ENCODE results near the gene PFDN4. TPM values are rescaled to one million over a fixed set of nuclear protein-coding genes. Genes with fewer than 3 reads are reported as not detected.

PFDN4 gene
- polyA plus RNA-seq, 1 experiment: 104 TPM

DNA sequence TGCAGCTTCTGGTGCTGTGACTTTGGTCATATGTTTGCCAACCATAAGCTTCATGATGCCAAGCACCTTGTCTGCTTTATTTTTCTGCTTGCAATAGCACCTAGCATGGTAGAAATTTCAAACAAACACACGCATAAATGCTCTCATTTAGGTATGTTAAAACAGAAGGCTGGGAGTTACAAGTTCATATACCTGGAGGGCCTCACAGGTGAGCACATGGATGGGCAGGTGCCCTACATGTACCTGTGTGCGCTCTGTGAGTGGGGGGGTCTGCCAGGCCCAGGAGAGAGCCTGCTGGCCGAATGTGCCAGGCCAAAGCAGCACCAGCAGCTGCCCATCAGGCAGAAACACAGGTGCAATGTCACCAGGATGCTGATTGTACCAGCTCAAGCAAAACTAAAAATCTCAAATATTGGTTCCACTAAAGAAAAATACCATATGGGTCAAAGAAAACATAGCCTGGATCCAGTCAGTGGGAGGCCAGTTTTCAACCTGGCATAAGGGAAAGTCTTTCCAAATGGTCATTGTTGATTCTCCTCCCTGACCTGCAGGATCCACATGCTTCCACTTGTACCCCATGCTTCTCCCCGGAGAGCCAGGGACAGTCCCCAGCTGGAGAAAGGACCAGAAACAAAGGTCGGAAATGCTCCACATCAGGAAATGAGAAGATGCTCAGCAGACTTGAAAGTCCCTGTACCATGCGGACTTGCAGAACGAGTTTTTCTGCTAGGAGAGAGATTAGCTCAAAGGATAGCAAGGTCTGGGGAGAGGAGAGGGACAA is 7.2 kb upstream of the PFDN4 start:
- no peak for DNase-seq (ENCODE audit: low read depth, low spot score)
- H3K4me3 ChIP-seq (ENCODE audit: low read depth, low read length): no peak overlapping the region
- TF ChIP-seq, protein P1, sequence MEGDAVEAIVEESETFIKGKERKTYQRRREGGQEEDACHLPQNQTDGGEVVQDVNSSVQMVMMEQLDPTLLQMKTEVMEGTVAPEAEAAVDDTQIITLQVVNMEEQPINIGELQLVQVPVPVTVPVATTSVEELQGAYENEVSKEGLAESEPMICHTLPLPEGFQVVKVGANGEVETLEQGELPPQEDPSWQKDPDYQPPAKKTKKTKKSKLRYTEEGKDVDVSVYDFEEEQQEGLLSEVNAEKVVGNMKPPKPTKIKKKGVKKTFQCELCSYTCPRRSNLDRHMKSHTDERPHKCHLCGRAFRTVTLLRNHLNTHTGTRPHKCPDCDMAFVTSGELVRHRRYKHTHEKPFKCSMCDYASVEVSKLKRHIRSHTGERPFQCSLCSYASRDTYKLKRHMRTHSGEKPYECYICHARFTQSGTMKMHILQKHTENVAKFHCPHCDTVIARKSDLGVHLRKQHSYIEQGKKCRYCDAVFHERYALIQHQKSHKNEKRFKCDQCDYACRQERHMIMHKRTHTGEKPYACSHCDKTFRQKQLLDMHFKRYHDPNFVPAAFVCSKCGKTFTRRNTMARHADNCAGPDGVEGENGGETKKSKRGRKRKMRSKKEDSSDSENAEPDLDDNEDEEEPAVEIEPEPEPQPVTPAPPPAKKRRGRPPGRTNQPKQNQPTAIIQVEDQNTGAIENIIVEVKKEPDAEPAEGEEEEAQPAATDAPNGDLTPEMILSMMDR (IDR thresholded peaks at IDR 0.05; ENCODE audit: low read depth, low read length): no peak
- H3K27me3 ChIP-seq (ENCODE audit: control insufficient read depth, insufficient read depth, low read length): peaks cover 12% of the 10 kb centered on the region
- POLR2A ChIA-PET: no interaction called here
- H3K27ac ChIP-seq (ENCODE audit: low read depth, low read length): no peak overlapping the region
- CTCF ChIA-PET: interaction anchor here (0.7 to 17.6 kb wide), 28 partner anchors 8 to 1891 kb away, joined by 3 to 951 read pairs (median 5); partner anchors contain the start of gene PFDN4
- H3K9me3 ChIP-seq (ENCODE audit: control insufficient read depth, insufficient read depth, low read length): no peaks in the 10 kb centered on the region

DNA sequence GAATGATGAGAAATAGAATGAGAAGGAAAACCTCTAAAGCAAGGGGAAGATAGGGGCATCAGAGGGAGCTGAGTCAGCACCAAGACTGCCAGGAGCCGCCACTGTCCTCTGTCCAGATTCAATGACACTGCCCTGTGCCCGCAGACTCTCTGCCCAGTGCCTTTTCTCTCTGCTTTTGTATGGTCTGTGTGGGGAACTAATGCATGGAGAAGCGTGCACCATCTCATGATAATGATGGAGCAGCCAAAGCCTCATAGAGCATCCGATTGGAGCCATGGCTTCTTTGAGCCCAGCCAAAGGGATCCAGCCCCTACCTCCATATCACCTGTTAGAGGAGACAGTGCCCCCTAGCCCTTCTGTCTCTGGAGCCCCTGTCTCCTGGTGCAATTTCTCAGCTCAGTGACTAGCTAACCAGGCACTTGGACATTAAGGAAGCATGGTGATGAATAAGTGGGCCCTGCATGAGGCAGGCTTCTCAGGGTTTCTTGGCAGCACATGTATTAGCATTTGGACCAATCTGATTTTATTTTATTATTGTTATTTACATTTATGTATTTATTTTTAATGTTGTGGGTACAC is 6.5 kb upstream of the PFDN4 start:
- TF ChIP-seq, protein P1 (IDR thresholded peaks at IDR 0.05; ENCODE audit: low read depth, low read length): no peak
- H3K27me3 ChIP-seq (ENCODE audit: control insufficient read depth, insufficient read depth, low read length): peaks cover 12% of the 10 kb centered on the region
- no peak overlapping the region for H3K4me3 ChIP-seq (ENCODE audit: low read depth, low read length)
- no peaks in the 10 kb centered on the region for H3K9me3 ChIP-seq (ENCODE audit: control insufficient read depth, insufficient read depth, low read length)
- ChIA-PET CTCF (interaction anchor here (1.1 to 17.6 kb wide), 3 partner anchors 12 to 102 kb away, joined by 3 to 951 read pairs (median 18); no protein-coding TSS in a partner anchor), POLR2A (no interaction called here)
- no peak for DNase-seq (ENCODE audit: low read depth, low spot score)
- no peak overlapping the region for H3K27ac ChIP-seq (ENCODE audit: low read depth, low read length)

GRCh38 chr20:54203281-54203680 is 4.6 kb upstream of the PFDN4 start:
- no peaks in the 10 kb centered on the region for H3K9me3 ChIP-seq (ENCODE audit: control insufficient read depth, insufficient read depth, low read length)
- TF ChIP-seq, protein P1 (IDR thresholded peaks at IDR 0.05; ENCODE audit: low read depth, low read length): no peak
- no peak overlapping the region for H3K27ac ChIP-seq (ENCODE audit: low read depth, low read length)
- POLR2A ChIA-PET: no interaction called here
- CTCF ChIA-PET: interaction anchor here (17.6 kb wide), 1 partner anchor 103 kb away, joined by 951 read pairs; no protein-coding TSS in a partner anchor
- peaks cover 12% of the 10 kb centered on the region for H3K27me3 ChIP-seq (ENCODE audit: control insufficient read depth, insufficient read depth, low read length)
- no peak overlapping the region for H3K4me3 ChIP-seq (ENCODE audit: low read depth, low read length)
- DNase-seq (ENCODE audit: low read depth, low spot score): no peak

- Histone ChIP-seq H3K9me3 (ENCODE audit: control insufficient read depth, insufficient read depth, low read length) (no peaks in the 10 kb centered on the region), H3K27ac (ENCODE audit: low read depth, low read length) (no peak overlapping the region), H3K27me3 (ENCODE audit: control insufficient read depth, insufficient read depth, low read length) (peaks cover 12% of the 10 kb centered on the region), H3K4me3 (ENCODE audit: low read depth, low read length) (no peak overlapping the region)
- CTCF ChIA-PET: interaction anchor here (1.4 to 17.6 kb wide), 2 partner anchors 9 to 104 kb away, joined by 6 to 951 read pairs; no protein-coding TSS in a partner anchor
- POLR2A ChIA-PET: no interaction called here
- TF ChIP-seq, protein P1 (IDR thresholded peaks at IDR 0.05; ENCODE audit: low read depth, low read length): no peak
- DNase-seq (ENCODE audit: low read depth, low spot score): no peak
Observed at GRCh38 chr20:54204063-54204462, 3.8 kb upstream of the PFDN4 start.

DNA sequence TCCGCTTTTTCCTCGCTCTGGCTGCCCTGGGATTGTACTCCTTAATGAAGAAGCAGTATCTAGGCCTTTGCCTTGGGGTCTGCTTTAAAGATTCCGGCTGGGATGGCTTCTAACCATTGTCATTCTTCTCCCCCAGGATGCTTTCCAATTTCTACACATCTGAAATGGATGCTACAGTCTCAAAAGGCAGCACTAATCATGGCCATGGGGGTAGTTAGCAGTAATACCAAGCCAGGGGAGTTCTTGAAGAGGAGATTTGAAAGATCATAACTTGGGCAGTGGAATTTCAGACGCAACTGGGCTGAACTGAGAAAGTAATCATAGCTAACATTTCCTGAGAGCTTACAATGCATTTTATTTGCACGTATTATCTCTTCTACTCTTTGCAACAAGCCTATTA is 3.4 kb upstream of the PFDN4 start:
- peaks cover 12% of the 10 kb centered on the region for H3K27me3 ChIP-seq (ENCODE audit: control insufficient read depth, insufficient read depth, low read length)
- CTCF ChIA-PET: interaction anchor here (0.9 to 17.6 kb wide), 3 partner anchors 9 to 105 kb away, joined by 4 to 951 read pairs (median 6); no protein-coding TSS in a partner anchor
- H3K27ac ChIP-seq (ENCODE audit: low read depth, low read length): no peak overlapping the region
- POLR2A ChIA-PET: no interaction called here
- no peaks in the 10 kb centered on the region for H3K9me3 ChIP-seq (ENCODE audit: control insufficient read depth, insufficient read depth, low read length)
- DNase-seq (ENCODE audit: low read depth, low spot score): no peak
- TF ChIP-seq, protein P1 (IDR thresholded peaks at IDR 0.05; ENCODE audit: low read depth, low read length): no peak
- H3K4me3 ChIP-seq (ENCODE audit: low read depth, low read length): no peak overlapping the region

Data from AG04450 (cell line).